ENCODE data around the gene NAIF1.
A peak's percentile ranks its signal among the peaks of the same experiment; 100 is the strongest.
"Not testable (repeated sequence)": the region's sequence is repeated elsewhere in the genome, so short reads cannot be mapped to it uniquely, and the experiment has no call there.

The NAIF1 gene

GRCh38 chr9:128066713-128067644, at the start of gene NAIF1:
Gene NAIF1 (minus strand): TSS chr9:128067320. CDS start chr9:128067101, 219 bp downstream.
- DNase-seq, result peak; percentile 84 to 85

DNA sequence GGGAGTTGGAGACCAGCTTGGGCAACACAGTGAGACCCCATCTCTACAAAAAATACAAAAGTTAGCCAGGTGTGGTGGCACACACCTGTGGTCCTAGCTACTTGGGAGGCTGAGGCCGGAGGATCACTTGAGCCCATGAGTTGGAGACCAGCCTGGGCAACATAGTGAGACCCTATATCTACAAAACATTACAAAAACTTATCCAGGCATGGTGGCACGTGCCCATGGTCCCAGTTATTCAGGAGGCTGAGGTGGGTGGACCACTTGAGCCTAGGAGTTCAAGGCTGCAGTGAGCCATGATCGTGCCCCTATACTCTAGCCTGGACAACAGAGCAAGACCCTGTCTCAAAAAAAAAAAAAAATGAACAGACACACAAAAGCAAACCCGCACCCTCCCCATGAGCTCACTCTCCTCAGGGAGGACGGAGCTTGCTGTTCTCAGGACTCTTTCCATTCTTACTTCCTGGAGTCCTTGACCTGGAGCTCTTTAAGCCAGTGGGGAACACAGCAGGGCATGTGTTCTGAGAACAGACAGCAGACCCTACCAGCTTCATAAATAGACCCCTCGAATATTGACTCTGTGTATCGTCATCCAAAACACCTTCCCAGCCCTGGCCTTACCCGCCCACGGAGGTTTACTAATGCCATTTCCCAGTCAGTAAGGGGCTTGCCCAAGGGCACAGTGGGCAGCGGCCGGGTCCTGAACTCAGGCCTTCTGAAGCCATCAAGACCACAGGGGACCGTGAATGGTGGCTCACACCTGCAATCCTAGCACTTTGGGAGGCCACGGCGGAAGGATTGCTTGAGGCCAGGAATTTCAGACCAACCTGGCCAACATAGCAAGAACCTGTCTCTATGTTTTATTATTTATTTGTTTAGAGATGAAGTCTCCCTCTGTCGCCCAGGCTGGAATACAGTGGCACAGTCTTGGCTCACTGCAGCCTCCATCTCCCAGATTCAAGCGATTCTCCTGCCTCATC, 49.3 kb upstream of the NAIF1 start:
- no peak for DNase-seq

DNA sequence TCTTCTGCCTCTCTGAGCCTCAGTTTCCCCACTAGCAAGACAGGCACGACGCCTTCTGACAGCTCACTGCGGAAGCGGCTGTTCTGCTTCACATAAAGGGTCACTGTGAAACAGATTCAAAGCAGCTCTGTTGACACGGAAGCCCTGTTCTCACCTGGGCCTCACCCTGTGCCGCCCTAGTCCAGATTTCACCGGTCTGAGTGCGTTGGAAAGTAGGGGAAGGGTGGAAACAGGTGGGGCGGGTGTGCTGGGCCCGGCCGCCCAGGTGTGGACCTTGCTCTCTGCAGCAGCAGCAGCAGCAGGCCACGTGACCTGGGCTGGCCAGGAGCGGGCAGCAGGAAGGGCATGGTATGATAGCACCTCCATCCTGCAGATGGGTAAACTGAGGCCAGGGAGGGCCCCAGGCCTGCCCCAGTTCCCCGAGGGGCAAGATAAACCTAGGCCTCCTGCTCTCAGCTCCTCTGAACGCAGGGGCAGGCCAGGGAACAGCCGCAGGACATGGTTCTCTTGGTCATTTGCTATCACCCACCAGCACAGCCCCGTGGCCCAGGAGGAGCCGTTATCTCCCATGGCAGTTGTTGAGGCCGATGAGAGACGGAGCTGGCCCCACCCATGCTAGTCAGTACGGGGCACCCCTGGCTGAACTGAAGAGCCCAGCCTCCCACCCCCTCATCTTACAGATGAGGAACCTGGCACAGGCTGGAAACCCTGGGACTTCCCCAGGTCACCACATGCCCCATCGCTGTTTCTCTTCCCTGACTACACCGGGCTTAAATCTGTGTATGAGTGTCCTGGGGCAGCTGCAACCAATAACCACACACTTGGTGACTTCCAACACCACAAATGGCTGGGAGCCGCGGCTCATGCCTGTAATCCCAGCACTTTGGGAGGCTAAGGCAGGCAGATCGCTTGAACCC, 48.3 kb upstream of the NAIF1 start:
- no peak for DNase-seq

GRCh38 chr9:128114326-128115186, 47.4 kb upstream of the NAIF1 start:
- no peak for DNase-seq

DNA sequence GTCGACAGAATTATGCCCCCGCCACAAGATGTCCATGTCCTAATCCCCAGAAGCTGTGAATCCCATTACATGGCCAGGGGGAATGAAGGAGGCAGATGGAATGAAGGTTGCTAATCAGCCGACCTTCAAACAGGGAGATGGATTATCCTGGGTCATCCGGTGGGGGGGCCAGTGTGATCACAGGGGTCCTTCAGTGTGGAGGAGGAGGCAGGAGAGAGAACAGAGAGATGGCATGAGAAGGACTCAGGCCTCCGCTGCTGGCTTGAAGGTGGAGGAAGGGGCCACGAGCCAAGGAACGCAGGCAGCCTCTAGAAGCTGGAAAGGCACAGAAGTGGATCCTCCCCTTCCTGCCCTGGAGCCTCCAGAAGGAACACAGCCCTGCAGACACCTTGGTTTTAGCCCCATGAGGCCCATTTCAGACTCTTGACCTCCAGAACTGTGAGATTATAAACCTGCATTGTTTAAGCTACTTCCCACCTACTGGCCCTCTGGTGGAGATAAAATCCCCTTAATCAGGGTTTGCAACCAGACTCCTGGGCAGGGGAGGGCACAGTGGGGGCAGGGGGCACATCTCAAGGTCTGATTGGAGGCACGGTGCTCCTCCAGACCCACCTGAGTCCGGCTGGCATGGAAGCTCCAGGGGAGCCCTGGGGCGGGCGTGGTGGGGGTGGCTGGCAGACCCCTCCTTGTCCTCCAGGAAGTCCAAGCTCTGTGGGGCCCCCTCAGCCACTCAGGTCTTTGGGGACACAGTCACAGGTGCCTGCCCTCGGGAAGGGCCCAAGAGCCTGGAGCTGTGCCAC, 46.6 kb upstream of the NAIF1 start:
- no peak for DNase-seq

GRCh38 chr9:128111726-128112125, 44.6 kb upstream of the NAIF1 start:
- not testable (repeated sequence) for DNase-seq

DNA sequence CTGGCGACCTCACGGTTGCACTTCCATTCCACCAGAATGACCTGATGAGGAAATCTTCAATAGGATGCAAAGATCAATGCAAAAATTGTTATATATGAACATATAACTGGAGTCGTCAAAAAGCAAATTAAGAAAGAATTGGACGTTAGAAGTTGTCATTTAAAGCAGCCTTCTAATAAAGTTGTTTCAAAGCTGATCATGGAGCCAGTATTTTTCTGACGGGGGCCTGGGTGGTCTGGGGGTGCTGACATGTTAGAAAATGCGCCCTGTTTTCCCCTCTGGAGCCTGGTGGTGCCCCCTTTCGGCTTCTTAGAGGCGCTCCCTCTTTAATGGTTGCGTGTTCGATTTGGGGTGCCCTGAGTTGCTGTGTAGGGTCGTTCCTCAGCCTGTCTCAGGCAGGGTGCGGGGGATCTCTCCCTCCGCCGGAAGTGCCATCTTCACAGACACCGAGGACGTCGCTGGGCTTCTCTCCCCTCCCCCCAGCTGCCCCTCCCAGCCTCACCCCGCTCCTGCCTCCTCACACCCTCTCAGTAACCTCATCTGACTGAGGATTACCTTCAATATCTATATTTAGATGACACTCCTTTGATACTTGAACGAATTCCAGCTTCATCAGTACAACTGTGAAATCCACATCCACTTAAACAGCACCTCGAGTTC, 42.1 kb upstream of the NAIF1 start:
- DNase-seq, result no peak

- no peak for DNase-seq
Measured at GRCh38 chr9:128108269-128109049, 41.3 kb upstream of the NAIF1 start.

GRCh38 chr9:128107468-128108268, 40.5 kb upstream of the NAIF1 start:
- DNase-seq, result no peak

- DNase-seq, result no peak
Measured at GRCh38 chr9:128106940-128107467, 39.9 kb upstream of the NAIF1 start.

DNA sequence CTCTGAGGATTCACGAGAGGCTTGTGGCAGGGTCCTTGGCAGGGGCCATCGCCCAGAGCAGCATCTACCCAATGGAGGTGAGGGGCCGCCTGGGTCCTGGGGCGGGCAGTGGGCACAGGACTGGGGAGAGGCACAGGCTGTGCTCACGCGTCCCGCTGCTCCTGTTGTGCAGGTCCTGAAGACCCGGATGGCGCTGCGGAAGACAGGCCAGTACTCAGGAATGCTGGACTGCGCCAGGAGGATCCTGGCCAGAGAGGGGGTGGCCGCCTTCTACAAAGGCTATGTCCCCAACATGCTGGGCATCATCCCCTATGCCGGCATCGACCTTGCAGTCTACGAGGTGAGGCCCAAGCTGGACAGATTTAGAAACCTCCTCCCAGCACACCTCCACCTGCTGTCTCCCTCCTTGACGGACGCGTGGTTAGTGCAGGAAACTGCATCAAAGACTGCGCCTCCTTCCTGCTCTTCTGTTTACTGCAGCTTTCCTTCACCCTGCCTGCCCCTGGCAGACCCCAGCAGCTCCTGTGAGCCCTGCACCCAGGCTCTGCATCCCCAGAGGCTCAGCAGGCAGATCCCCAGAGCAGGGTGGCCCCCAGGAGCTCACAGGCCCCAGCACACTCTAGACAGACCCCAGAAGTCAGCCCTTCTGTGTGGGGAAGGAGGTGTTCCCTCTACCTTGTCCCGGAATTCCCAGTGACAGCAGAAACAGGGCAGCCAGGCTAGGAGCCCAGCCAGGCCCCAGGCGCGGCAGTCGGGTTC, 39.2 kb upstream of the NAIF1 start:
- no peak for DNase-seq

DNA sequence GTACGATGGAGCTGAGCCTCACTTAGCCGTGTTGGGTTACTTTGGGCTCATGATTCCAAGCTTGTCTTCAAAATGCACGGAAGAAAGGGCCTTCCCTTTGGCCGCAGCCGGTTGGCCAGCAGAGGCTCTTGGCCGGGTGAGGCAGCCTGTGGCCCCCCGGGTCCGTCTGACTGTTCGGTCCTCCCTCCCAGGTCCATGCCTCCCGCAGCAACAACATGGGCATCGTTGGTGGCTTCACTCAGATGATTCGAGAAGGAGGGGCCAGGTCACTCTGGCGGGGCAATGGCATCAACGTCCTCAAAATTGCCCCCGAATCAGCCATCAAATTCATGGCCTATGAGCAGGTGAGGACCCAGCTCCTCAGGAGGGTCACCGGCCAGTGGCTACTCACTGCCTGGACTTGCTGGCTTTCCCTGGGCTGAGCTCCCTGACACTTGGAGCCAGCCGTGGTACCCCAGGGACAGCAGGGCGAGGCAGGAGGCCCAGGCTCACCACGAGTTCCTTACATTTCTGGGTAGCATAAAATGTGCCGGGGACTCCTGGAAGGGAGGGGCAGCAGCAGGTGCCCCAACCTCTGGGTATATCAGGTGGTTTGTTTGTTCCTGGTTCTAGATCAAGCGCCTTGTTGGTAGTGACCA, 38.5 kb upstream of the NAIF1 start:
- no peak for DNase-seq

- DNase-seq, result no peak
Measured at GRCh38 chr9:128104171-128104618, 37.1 kb upstream of the NAIF1 start.

DNA sequence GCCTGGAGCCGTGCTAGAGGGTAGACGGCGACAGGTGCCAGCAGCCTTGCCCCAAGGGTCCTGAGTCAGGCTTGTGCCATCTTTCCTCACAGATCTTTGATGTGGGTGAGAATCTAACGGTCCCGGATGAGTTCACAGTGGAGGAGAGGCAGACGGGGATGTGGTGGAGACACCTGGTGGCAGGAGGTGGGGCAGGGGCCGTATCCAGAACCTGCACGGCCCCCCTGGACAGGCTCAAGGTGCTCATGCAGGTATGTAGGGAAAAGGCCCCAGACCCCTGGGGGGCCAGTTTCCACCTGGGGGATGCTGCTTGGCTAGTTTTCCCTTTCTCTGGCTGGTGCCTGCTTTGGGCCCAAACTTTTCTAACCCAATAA, 36.5 kb upstream of the NAIF1 start:
- no peak for DNase-seq

DNA sequence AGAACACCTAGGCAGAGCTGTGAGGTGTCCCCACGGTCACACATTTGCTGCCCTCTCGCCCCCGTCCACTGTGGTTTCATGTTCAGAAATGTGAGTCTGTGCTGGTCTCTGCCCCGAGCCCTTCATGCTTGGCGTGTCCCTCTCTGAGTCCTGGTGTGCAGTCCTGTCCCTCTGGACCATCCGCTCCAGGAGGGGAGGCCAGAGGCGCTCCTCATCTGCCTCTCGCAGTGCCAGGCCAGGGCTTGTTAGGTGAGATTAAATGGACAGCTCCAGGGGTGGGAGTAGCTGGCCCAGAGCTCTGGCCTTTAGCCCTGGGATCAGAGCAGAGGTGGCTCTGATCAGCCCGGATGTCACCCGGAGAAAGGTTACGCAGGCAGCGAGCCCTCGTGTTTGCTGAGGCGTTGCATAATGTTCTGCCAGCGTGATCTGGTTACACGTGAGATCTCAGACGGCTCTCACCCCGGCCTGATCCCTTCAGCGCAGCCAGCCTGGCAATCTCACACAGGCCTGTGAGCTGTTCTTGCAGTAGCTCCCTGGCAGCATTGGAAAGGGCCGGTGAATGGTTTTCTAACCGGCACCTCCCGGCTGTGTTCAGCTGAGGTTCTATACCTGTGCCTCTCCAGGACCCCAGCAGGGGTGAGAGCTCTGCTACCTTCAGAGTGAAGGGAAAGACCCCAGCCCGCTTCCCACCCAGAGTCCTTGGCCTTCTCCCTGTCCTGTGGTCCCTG, 35.9 kb upstream of the NAIF1 start:
- no peak for DNase-seq

- DNase-seq, result no peak
Measured at GRCh38 chr9:128102196-128102595, 35.1 kb upstream of the NAIF1 start.

All from NCI-H187 (cell line).